Upper lobe of left lung (tissue), 4 donors: ENCODE data around the gene HABP2.

ENCODE experiments used
- CTCF ChIP-seq, 6 experiments: fragments of 450-650 bp in 4 of 6; fragments of 200-600 bp in 2 of 6; sonication (generic) in 2 of 6; IDR thresholded peaks; one replicate each; pipeline ENCODE4 v1.5.1; 2016 to 2019; ENCODE audit warnings: antibody characterized with exemption in 6 of 6
- EP300 ChIP-seq, 4 donors: sonication (generic); formaldehyde crosslinking; IDR thresholded peaks; one replicate each; pipeline ENCODE4 v1.5.1; 2017; ENCODE audit warnings: antibody characterized with exemption in 4 of 4, control low read depth in 2 of 4

- TF ChIP-seq CTCF (IDR thresholded peaks at IDR 0.05) = no peak
- no peak for TF ChIP-seq EP300 (IDR thresholded peaks at IDR 0.05)
These were observed 20.1 kb upstream of the HABP2 start for GRCh38 chr10:113532724-113533123.
